Posterior vena cava (tissue), 2 donors: Measurements from ENCODE around the gene BOD1L2. TPM values are rescaled to one million over a fixed set of nuclear protein-coding genes. Genes with fewer than 3 reads are reported as not detected.

Source experiments
- DNase-seq: peaks from one replicate; pipeline ENCODE4 v3.0.0-alpha.2; 2020; ENCODE audit warnings: low spot score
- intact Hi-C, 2 donors: fragments of 100-400 bp; cut with DNase I; formaldehyde crosslinking; loops; one replicate each; pipeline versions ENCODE4 v1.14.1 to v1.14.2; 2022 to 2023
- total RNA-seq, 2 donors: library from RNA; stranded (reverse); fragmentation: NEBNext Ultra II Directional; extraction: Animal tissue kit (Norgen Biotek cat#: 25700); gene quantifications; one replicate each; pipeline ENCODE4 v1.2.1, GENCODE V29; 2021
- donor health status: DM: yes; HTN: yes; CAD: no.
- donor health status: DM: yes; HTN: yes; CAD: no.

BOD1L2 gene
- total RNA-seq, 2 donors from 2014 or later: not detected

- intact Hi-C loops: no loop called here
- no peak for DNase-seq
These were observed 2.2 kb downstream of the BOD1L2 start for GRCh38 chr18:57149051-57149450.

GRCh38 chr18:57149531-57149930 lies 2.6 kb downstream of the BOD1L2 start:
- intact Hi-C loops: no loop called here
- no peak for DNase-seq

- intact Hi-C loops: no loop called here
- no peak for DNase-seq
These were observed 3.2 kb downstream of the BOD1L2 start for GRCh38 chr18:57150081-57150480.

- intact Hi-C loops: no loop called here
- DNase-seq: no peak
These were observed 3.9 kb downstream of the BOD1L2 start for GRCh38 chr18:57150828-57151227.

- no peak for DNase-seq
- intact Hi-C loops: no loop called here
These were observed 7.4 kb downstream of the BOD1L2 start for GRCh38 chr18:57154191-57154830.

- DNase-seq: no peak
- intact Hi-C loops: no loop called here
These were observed 17.5 kb downstream of the BOD1L2 start for GRCh38 chr18:57164401-57164800.

GRCh38 chr18:57167617-57168308 lies 20.9 kb downstream of the BOD1L2 start:
- DNase-seq: no peak
- intact Hi-C loops: no loop called here

GRCh38 chr18:57171026-57171425 lies 24.1 kb downstream of the BOD1L2 start:
- no peak for DNase-seq
- intact Hi-C loops: no loop called here

GRCh38 chr18:57175532-57175931 lies 28.6 kb downstream of the BOD1L2 start:
- intact Hi-C loops: no loop called here

GRCh38 chr18:57185434-57185833 lies 38.5 kb downstream of the BOD1L2 start:
- no peak for DNase-seq
- intact Hi-C loops: no loop called here

More at GRCh38 chr18:57175532-57175931, 28.6 kb downstream of the BOD1L2 start:
- DNase-seq: no peak

- intact Hi-C loops: no loop called here
- DNase-seq: no peak
These were observed 42.1 kb downstream of the BOD1L2 start for GRCh38 chr18:57188851-57189557.

- intact Hi-C loops: no loop called here
- DNase-seq: no peak
These were observed 43.1 kb downstream of the BOD1L2 start for GRCh38 chr18:57190026-57190425.

- intact Hi-C loops: no loop called here
- no peak for DNase-seq
These were observed 47.2 kb downstream of the BOD1L2 start for GRCh38 chr18:57194070-57194469.

- no peak for DNase-seq
- intact Hi-C loops: no loop called here
These were observed 47.7 kb downstream of the BOD1L2 start for GRCh38 chr18:57194622-57195021.

- intact Hi-C loops: no loop called here
- no peak for DNase-seq
These were observed 48.5 kb downstream of the BOD1L2 start for GRCh38 chr18:57195341-57195740.

GRCh38 chr18:57197261-57197660 lies 50.4 kb downstream of the BOD1L2 start:
- intact Hi-C loops: no loop called here
- DNase-seq: no peak

GRCh38 chr18:57198073-57198472 lies 51.2 kb downstream of the BOD1L2 start:
- intact Hi-C loops: no loop called here
- DNase-seq: no peak
